ENCODE data around the gene CCNY.
"Not testable (repeated sequence)": the region's sequence is repeated elsewhere in the genome, so short reads cannot be mapped to it uniquely, and the experiment has no call there.

The CCNY gene

GRCh38 chr10:35354257-35354656, 17.9 kb downstream of the CCNY start:
- H3K27me3 ChIP-seq (ENCODE audit: low read depth); H3K4me3 ChIP-seq; H3K9me3 ChIP-seq; in situ Hi-C loops (cut with MboI; ENCODE audit: low sequenced_read_pairs); H3K36me3 ChIP-seq (replicated peaks); DNase-seq (ENCODE audit: low spot score in 2 of 2): not testable (repeated sequence)
- peaks cover 11% of the 10 kb centered on the region for H3K4me1 ChIP-seq

- Histone ChIP-seq H3K27me3 (ENCODE audit: low read depth) (no peaks in the 10 kb centered on the region), H3K36me3 (replicated peaks) (no peaks in the 10 kb centered on the region), H3K4me3 (no peak overlapping the region), H3K9me3 (no peaks in the 10 kb centered on the region), H3K4me1 (no peaks in the 10 kb centered on the region)
- in situ Hi-C loops (cut with MboI; ENCODE audit: low sequenced_read_pairs): no loop called here
- DNase-seq (ENCODE audit: low spot score in 2 of 2): no peak
Measured at GRCh38 chr10:35355971-35356724, 19.8 kb downstream of the CCNY start.

DNA sequence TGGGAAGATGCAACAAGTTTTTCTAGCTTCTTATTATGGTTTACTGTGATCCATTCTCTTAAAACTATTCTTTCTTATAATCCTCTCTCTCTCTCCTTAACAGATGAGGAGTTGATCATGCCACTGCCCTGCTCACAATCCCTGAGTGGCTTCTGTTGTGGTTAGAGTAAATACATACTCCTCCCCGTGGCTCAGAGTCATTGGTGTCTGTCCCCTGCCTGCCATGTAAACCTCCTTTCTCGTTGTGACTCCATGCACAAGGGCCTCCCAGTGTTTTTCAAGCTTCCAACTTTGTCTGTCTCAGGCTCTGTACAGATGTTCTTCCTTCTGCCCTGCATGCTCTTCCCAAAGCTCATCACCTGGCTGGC, 20.4 kb downstream of the CCNY start:
- Histone ChIP-seq H3K4me3 (no peak overlapping the region), H3K9me3 (no peaks in the 10 kb centered on the region), H3K4me1 (no peaks in the 10 kb centered on the region), H3K36me3 (replicated peaks) (no peaks in the 10 kb centered on the region), H3K27me3 (ENCODE audit: low read depth) (no peaks in the 10 kb centered on the region)
- DNase-seq (ENCODE audit: low spot score in 2 of 2): no peak
- in situ Hi-C loops (cut with MboI; ENCODE audit: low sequenced_read_pairs): no loop called here

- Histone ChIP-seq H3K27me3 (ENCODE audit: low read depth) (no peaks in the 10 kb centered on the region), H3K4me3 (no peak overlapping the region), H3K4me1 (no peaks in the 10 kb centered on the region), H3K36me3 (replicated peaks) (no peaks in the 10 kb centered on the region), H3K9me3 (no peaks in the 10 kb centered on the region)
- DNase-seq (ENCODE audit: low spot score in 2 of 2): no peak
- in situ Hi-C loops (cut with MboI; ENCODE audit: low sequenced_read_pairs): no loop called here
Measured at GRCh38 chr10:35359056-35359455, 22.7 kb downstream of the CCNY start.

DNA sequence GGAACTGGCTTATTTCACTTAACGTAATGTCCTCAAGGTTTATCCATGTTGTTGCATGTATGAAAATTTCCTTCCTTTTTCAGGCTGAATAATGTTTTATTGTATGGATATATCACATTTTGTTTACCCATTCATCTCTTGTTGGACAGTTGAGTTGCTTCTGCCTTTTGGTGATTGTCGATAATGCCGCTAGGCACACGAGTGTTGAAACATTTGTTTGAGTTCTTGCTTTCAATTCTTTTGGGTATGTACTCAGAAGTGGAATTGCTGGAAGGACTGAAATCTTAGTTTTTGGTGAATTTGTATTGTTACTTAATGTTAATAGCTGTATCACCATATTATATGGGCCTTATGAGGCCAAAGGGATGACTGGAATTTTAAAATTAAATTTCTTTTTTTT, 23.6 kb downstream of the CCNY start:
- in situ Hi-C loops (cut with MboI; ENCODE audit: low sequenced_read_pairs): no loop called here
- Histone ChIP-seq H3K9me3 (no peaks in the 10 kb centered on the region), H3K4me3 (no peak overlapping the region), H3K36me3 (replicated peaks) (no peaks in the 10 kb centered on the region), H3K27me3 (ENCODE audit: low read depth) (no peaks in the 10 kb centered on the region), H3K4me1 (peaks cover 3% of the 10 kb centered on the region; the same call in 1 of the 2 replicates)
- no peak for DNase-seq (ENCODE audit: low spot score in 2 of 2)

DNA sequence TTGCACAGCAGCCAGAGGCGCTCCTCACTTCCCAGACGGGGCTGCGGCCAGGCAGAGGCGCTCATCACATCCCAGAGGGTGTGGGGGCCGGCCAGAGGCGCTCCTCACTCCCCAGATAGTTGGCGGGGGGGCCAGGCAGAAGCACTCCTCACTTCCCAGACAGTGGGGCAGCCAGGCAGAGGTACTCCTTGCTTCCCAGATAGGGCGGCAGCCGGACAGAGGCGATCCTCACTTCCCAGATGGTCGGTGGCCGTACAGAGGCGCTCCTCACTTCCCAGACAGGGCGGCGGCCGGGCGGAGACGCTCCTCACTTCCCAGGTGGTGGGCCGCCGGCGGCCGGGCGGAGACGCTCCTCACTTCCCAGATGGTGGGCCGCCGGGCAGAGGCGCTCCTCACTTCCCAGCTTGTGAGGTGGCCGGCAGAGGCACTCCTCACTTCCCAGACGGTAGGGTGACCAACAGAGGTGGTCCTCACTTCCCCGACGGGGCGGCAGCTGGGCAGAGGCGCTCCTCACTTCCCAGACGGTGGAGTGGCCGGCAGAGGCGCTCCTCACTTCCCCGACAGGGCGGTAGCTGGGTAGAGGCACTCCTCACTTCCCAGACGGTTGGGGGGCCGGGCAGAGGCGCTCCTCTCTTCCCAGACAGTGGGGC, 26.5 kb downstream of the CCNY start:
- no peaks in the 10 kb centered on the region for H3K27me3 ChIP-seq (ENCODE audit: low read depth)
- in situ Hi-C loops (cut with MboI; ENCODE audit: low sequenced_read_pairs): no loop called here

DNA sequence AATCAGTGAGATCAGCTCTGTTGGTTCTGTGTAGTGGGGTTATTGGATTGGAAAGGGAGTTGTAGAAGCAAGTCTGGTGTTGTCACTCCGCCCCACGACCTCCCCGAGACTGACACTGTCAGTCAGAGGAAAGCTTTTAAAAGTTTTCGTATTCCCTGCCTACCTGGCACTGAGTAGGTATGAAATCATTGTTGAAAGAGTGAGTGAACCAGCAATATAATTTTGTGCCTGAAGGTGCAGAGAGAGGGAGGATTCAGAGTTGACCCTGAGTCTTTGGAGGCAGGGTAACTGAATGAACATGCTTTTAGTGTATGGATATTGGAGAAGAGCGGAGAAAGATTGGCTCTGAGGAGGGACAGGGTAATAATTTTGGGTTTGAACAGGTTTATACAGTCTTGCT, 27.3 kb downstream of the CCNY start:
- in situ Hi-C loops (cut with MboI; ENCODE audit: low sequenced_read_pairs): no loop called here

More for the DNA sequence above, 26.5 kb downstream of the CCNY start:
- Histone ChIP-seq H3K4me3 (no peak overlapping the region), H3K36me3 (replicated peaks) (no peaks in the 10 kb centered on the region), H3K9me3 (no peaks in the 10 kb centered on the region), H3K4me1 (peaks cover 3% of the 10 kb centered on the region; the same call in 1 of the 2 replicates)
- no peak for DNase-seq (ENCODE audit: low spot score in 2 of 2)

DNA sequence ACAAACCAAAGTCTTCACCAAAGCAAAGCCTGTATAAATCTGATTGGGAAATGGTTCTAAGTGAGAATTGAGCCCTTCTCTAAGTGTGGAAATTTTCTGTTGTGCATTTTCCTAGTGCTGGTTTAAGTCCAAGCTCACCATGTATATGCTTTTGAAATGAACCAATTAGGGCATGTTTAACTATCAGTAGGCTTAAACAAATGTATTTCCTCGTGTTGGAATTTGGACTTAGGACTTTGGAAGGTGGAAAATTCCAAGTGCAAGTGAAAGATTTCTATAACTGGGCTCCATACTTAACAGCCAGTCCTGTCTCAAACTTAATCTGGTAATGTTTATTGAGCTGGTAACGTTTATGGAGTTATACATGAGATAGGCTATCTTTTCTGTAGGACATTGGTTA, 28.5 kb downstream of the CCNY start:
- Histone ChIP-seq H3K4me3 (no peak overlapping the region), H3K4me1 (peaks cover 3% of the 10 kb centered on the region; the same call in 1 of the 2 replicates), H3K27me3 (ENCODE audit: low read depth) (no peaks in the 10 kb centered on the region), H3K9me3 (no peaks in the 10 kb centered on the region), H3K36me3 (replicated peaks) (no peaks in the 10 kb centered on the region)
- in situ Hi-C loops (cut with MboI; ENCODE audit: low sequenced_read_pairs): no loop called here
- no peak for DNase-seq (ENCODE audit: low spot score in 2 of 2)

More for the DNA sequence above, 27.3 kb downstream of the CCNY start:
- no peak for DNase-seq (ENCODE audit: low spot score in 2 of 2)
- Histone ChIP-seq H3K4me3 (no peak overlapping the region), H3K36me3 (replicated peaks) (no peaks in the 10 kb centered on the region), H3K27me3 (ENCODE audit: low read depth) (no peaks in the 10 kb centered on the region), H3K4me1 (peaks cover 3% of the 10 kb centered on the region; the same call in 1 of the 2 replicates), H3K9me3 (no peaks in the 10 kb centered on the region)

DNA sequence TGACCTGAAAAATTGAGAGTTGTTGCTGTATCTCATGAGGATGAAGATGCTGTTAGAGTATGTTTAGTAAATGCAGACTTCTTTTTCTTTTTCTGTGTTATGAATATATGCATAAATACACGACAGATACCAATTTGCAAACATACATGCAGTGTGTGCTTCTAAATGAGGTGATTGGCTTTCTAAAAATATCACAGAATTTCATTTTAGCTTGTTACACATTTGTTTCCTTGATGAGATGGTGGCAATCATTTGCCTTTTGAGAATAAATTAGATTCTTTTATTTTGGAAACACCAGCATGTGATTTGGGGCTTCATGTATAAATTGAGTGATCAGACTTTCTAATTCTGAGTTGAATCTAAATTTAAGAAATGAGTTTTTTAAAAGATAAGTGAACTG, 29.7 kb downstream of the CCNY start:
- H3K27me3 ChIP-seq (ENCODE audit: low read depth): no peaks in the 10 kb centered on the region
- H3K9me3 ChIP-seq: no peaks in the 10 kb centered on the region
- no peak overlapping the region for H3K4me3 ChIP-seq
- in situ Hi-C loops (cut with MboI; ENCODE audit: low sequenced_read_pairs): no loop called here
- H3K4me1 ChIP-seq: peaks cover 3% of the 10 kb centered on the region; the same call in 1 of the 2 replicates
- H3K36me3 ChIP-seq (replicated peaks): no peaks in the 10 kb centered on the region
- no peak for DNase-seq (ENCODE audit: low spot score in 2 of 2)

GRCh38 chr10:35367107-35367859, 31.0 kb downstream of the CCNY start:
- H3K36me3 ChIP-seq (replicated peaks): no peaks in the 10 kb centered on the region
- H3K27me3 ChIP-seq (ENCODE audit: low read depth): no peaks in the 10 kb centered on the region
- H3K4me3 ChIP-seq: no peak overlapping the region
- no peak for DNase-seq (ENCODE audit: low spot score in 2 of 2)
- H3K9me3 ChIP-seq: no peaks in the 10 kb centered on the region
- in situ Hi-C loops (cut with MboI; ENCODE audit: low sequenced_read_pairs): no loop called here
- H3K4me1 ChIP-seq: peaks cover 3% of the 10 kb centered on the region; the same call in 1 of the 2 replicates

DNA sequence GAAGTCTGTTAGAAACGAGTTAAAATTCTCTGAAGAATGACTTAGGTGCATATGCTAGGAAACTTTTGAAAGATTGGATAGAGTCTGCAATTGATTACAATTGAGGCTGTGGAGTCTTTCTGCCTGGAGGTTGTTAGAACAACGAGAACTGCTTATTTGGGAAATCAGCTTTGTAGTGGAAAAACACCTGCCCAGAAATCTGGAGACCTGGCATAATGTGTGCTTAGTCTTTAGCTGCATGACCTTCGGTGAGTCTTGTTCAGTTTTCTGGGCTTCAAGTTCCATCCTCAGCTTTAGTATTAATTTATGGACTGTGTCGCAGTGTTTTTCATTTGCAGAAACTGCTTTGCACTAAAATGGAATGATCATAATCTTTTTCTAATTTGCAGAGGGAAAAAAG, 31.7 kb downstream of the CCNY start:
- DNase-seq (ENCODE audit: low spot score in 2 of 2): no peak
- Histone ChIP-seq H3K36me3 (replicated peaks) (no peaks in the 10 kb centered on the region), H3K4me1 (peaks cover 3% of the 10 kb centered on the region; the same call in 1 of the 2 replicates), H3K9me3 (no peaks in the 10 kb centered on the region), H3K4me3 (no peak overlapping the region), H3K27me3 (ENCODE audit: low read depth) (no peaks in the 10 kb centered on the region)
- in situ Hi-C loops (cut with MboI; ENCODE audit: low sequenced_read_pairs): no loop called here

DNA sequence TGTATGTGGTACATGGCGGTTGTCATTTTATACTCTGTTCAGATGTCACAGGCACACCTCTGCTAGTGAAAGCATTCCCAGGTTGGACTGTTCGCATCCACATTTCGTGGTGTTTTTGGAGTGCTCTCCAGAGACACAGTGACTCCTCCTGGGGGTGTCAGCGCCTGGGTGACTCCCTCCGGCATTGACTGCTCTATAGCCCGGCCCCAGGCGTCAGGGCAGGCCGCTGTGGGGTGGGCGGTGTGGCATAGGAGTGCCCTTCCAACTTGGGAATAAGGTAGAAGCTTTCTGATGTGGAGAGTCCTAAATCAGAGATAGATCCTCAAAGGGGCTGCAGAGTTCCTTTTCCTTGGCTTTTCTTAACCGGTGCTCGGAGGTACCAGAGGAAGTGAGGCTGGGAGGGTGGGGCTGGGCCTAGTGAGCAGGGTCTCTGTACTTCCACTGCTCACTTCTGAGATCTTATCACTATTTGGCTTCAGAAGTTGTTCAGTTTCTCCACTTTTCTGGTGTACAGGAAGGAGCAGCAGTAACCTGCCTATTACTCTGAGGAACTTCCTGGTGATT, 32.3 kb downstream of the CCNY start:
- in situ Hi-C loops (cut with MboI; ENCODE audit: low sequenced_read_pairs): no loop called here
- H3K4me1 ChIP-seq: peaks cover 3% of the 10 kb centered on the region; the same call in 1 of the 2 replicates

GRCh38 chr10:35369049-35369611, 32.8 kb downstream of the CCNY start:
- Histone ChIP-seq H3K36me3 (replicated peaks) (no peaks in the 10 kb centered on the region), H3K4me3 (no peak overlapping the region), H3K9me3 (no peaks in the 10 kb centered on the region), H3K4me1 (peaks cover 3% of the 10 kb centered on the region; the same call in 1 of the 2 replicates), H3K27me3 (ENCODE audit: low read depth) (no peaks in the 10 kb centered on the region)
- in situ Hi-C loops (cut with MboI; ENCODE audit: low sequenced_read_pairs): no loop called here
- DNase-seq (ENCODE audit: low spot score in 2 of 2): no peak

More for the DNA sequence above, 32.3 kb downstream of the CCNY start:
- Histone ChIP-seq H3K27me3 (ENCODE audit: low read depth) (no peaks in the 10 kb centered on the region), H3K36me3 (replicated peaks) (no peaks in the 10 kb centered on the region), H3K4me3 (no peak overlapping the region), H3K9me3 (no peaks in the 10 kb centered on the region)
- no peak for DNase-seq (ENCODE audit: low spot score in 2 of 2)

All from HAP-1 (cell line).